GM21381 (cell line): ENCODE measurements around the gene OPTC.
"Not testable (repeated sequence)": the region's sequence is repeated elsewhere in the genome, so short reads cannot be mapped to it uniquely, and the experiment has no call there.

Experiments used
- ATAC-seq: cut with Tn5 transposase; IDR thresholded peaks from one replicate; pipeline ENCODE4 v1.9.1; 2021; ENCODE audit warnings: mild to moderate bottlenecking, moderate library complexity; ENCODE audit not compliant: unreplicated experiment

Gene OPTC

GRCh38 chr1:203465146-203465798 is 28.7 kb upstream of the OPTC start:
- ATAC-seq: no peak

- ATAC-seq: no peak
Observed at GRCh38 chr1:203465948-203466347, 28.0 kb upstream of the OPTC start.

- ATAC-seq: not testable (repeated sequence)
Observed at GRCh38 chr1:203466906-203467549, 26.9 kb upstream of the OPTC start.

GRCh38 chr1:203467550-203467921 is 26.4 kb upstream of the OPTC start:
- ATAC-seq: no peak

GRCh38 chr1:203468326-203468725 is 25.6 kb upstream of the OPTC start:
- ATAC-seq: no peak

GRCh38 chr1:203470240-203470639 is 23.7 kb upstream of the OPTC start:
- no peak for ATAC-seq

- no peak for ATAC-seq
Observed at GRCh38 chr1:203471841-203472240, 22.1 kb upstream of the OPTC start.

GRCh38 chr1:203473281-203473680 is 20.7 kb upstream of the OPTC start:
- ATAC-seq: no peak

- no peak for ATAC-seq
Observed at GRCh38 chr1:203473781-203474305, 20.1 kb upstream of the OPTC start.

GRCh38 chr1:203475012-203475981 is 18.7 kb upstream of the OPTC start, which contains the start of gene PRELP:
PRELP (plus strand) TSS chr1:203475806; CDS start chr1:203483185, 7,379 bp downstream.
- ATAC-seq: no peak

GRCh38 chr1:203476216-203476814 is 17.6 kb upstream of the OPTC start:
- no peak for ATAC-seq

GRCh38 chr1:203477748-203478147 is 16.2 kb upstream of the OPTC start:
- ATAC-seq: no peak

- ATAC-seq: no peak
Observed at GRCh38 chr1:203478231-203478630, 15.7 kb upstream of the OPTC start.

GRCh38 chr1:203478986-203479385 is 15.0 kb upstream of the OPTC start:
- ATAC-seq: no peak

- ATAC-seq: no peak
Observed at GRCh38 chr1:203479646-203480045, 14.3 kb upstream of the OPTC start.

- no peak for ATAC-seq
Observed at GRCh38 chr1:203480084-203480483, 13.9 kb upstream of the OPTC start.

GRCh38 chr1:203480525-203481084 is 13.3 kb upstream of the OPTC start:
- no peak for ATAC-seq

- no peak for ATAC-seq
Observed at GRCh38 chr1:203481196-203481595, 12.8 kb upstream of the OPTC start.

GRCh38 chr1:203486618-203487370 is 7.2 kb upstream of the OPTC start:
- no peak for ATAC-seq

GRCh38 chr1:203488539-203488938 is 5.4 kb upstream of the OPTC start:
- ATAC-seq: no peak
